ENCODE measurements around the gene GSAP.
"Not testable (repeated sequence)": the region's sequence is repeated elsewhere in the genome, so short reads cannot be mapped to it uniquely, and the experiment has no call there.

Gene GSAP

DNA sequence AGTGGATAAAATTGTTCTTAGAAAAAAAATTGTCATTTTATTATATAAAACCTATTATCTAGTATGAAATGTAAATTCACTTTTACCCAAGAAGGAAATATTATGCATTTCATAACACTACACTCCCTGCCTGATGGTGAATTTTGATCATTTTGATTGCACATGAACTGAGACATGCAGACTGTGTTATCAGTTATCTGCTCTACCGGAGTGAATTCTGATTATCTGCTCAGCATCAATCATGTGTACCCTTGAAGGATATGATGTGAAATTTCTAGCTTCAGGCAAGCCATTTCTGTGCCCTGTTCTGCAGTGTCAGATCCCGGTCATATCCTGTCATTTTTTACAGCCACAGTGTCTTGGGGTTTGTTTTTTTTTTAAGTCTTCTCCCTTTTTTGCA, 131.5 kb downstream of the GSAP start:
- no peak for DNase-seq (ENCODE audit: low read depth)

DNA sequence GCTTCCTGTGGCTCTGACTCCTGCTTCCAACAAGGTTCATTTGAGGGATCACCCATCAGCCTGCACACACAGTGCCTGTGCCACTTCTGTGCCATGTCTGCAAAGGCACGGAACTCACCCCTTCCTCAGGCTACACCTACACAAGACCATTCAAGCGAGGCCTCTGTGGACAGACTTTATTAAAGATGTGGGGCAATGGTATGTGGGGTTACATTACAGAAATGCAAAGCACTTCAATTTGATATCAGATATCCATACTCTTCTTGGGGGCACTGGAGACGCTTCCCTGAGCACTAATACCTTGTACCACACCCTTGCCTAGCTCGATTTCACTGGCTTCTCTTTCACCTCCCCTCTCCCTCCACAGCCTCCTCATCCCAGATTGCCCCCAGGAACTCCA, 132.1 kb downstream of the GSAP start:
- DNase-seq (ENCODE audit: low read depth) = no peak

DNA sequence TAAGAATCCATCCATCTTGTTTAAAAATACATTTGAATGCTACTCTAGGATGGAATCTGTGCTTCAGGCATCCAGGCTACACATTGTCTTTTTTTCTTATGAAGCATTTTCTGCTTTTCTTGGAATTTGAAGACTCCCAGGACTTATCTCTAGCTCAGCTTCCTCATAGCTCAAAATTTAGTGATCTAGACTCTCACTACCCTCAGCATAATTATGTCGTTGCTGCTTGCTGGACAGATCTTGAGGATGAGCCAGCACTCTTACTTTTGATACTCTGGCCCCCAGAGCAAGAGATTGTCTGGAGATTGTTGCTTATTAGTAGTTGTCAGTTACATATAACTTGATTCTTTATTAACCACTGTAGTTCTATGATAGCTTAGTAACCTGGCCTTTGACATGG, 133.3 kb downstream of the GSAP start:
- no peak for DNase-seq (ENCODE audit: low read depth)

DNA sequence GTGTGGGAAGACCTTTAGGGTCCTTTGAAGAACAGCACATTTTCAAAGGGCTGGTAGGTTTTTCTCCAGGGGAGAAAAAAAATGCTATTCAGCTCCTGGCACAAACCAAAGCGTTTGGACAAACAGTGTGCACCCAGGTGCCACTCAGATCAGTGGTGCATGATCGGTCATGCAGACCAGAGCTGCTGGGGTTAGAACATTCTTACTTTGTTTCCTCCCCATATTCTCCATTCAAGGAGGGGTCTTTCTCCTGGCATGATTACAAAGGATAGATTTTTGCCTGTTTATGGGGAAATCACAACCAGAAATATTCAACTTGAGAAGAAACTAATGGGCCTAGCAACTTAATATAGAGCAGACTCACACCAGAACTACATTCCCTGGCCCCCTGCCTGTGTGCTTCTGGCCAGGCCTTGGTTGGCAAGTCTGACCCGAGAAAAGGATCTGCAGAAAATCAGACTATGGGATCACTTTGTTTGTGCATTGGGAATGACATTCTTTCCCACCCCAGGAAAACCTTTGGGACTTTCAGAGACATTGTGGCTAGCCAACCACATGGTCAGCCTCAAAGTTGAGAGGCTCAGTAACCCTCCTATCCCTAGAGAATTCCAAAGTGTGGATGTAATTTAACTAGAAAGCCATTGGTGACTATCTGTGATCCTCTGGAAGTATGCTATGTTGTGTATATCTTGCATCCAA, 134.2 kb downstream of the GSAP start:
- DNase-seq (ENCODE audit: low read depth) = no peak

DNA sequence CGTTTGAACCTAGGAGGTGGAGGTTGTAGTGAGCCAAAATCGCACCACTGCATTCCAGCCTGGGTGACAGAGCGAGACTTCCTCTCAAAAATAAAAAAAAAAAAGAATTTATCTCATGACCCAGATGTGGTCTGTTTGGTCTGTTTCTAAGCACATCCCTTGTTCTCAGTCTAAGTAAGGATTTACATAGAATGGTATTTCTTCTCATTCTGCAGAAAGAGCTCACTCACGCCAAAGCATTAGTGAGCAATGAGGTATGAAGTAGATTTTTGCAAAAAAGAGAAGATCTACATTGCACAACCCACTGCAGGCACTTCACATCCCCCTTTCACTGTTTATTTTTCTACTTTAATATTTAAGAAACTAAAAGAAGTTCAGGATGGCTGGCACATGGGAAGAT, 140.0 kb downstream of the GSAP start:
- no peak for DNase-seq (ENCODE audit: low read depth)

DNA sequence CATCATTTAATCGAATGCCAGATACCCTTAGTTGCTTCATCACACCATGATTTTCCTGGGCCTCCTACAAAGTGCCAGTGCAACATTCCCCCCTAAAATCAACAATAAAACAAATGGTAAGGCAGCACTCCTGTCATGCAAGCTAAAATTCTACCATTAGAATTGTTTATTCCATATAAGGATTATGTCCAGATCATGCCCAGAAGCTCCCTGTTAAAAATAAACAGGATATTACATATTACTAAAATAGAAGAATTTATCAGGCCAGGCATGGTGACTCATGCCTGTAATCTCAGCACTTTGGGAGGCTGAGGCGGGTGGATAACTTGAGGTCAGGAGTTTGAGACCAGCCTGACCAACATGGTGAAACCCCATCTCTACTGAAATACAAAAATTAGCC, 140.5 kb downstream of the GSAP start:
- DNase-seq (ENCODE audit: low read depth) = not testable (repeated sequence)

DNA sequence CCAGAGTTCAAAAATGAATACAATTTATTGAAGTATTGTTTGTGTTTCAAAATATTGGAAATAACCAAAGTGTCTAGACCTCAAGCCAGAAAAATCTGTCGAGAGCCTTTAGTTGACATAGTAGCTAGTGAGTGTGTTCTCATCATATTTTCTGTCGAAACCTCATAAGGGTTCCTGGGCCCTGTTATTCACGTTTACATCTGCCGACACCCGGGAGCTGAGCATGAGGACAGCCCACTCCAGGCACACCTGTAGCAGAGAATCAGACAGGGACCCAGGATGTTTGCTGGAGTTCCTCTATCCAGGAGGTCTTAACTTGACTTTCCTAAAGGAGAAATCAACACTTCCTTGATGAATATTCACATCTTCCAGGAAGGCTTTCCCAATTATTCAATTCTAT, 144.4 kb downstream of the GSAP start:
- DNase-seq (ENCODE audit: low read depth) = no peak

DNA sequence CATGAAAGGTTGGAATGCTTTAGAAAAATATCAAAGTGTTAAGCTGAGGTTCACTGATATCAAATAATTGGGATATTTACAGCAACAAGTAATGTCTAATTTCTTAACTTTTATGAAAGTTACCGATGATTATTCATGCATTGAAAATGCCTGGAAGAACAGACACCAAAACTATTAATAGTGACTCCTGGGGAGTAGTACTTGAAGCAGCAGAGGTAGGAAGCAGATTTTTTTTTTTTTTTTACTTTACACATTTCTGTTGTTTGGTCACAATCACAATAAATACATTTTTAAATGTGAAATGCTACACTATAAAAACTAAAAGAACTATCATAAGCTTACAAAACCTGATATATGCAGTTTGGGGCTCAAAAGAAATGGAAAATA, 146.1 kb downstream of the GSAP start:
- DNase-seq (ENCODE audit: low read depth) = no peak

DNA sequence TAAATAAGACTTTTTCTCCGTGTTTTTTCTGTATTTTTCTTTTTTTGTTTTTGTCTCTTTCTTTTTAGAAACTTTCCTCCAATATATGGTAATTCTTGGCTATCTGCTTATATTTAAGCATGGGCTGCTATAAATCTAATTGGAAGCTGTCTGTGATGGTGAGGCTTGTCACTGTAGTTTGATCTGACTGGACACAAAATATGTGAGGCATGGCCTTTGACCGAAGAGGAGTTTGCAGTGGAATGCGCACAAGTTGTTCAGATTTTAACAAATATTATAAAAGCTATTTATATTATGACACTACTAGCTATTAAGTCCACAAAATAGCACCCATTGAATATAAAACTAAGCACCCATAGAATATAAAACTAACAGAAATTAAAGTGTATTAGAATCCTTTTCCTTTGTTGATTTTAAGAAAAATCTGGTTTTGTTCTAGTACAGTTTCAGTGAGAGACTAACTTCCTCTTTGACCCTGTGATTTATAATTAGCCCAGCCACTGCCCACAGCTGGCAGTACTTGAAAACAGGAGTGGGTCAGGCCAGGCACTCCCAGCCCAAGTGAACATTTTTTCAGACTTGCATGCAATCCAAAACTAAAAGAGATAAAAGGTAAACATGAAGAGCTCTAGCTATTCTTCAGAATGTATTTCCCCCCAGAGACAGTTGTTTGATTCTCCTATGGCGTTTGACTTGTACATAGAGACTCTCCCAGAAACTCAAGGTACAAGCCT, 146.6 kb downstream of the GSAP start:
- DNase-seq (ENCODE audit: low read depth) = no peak

DNA sequence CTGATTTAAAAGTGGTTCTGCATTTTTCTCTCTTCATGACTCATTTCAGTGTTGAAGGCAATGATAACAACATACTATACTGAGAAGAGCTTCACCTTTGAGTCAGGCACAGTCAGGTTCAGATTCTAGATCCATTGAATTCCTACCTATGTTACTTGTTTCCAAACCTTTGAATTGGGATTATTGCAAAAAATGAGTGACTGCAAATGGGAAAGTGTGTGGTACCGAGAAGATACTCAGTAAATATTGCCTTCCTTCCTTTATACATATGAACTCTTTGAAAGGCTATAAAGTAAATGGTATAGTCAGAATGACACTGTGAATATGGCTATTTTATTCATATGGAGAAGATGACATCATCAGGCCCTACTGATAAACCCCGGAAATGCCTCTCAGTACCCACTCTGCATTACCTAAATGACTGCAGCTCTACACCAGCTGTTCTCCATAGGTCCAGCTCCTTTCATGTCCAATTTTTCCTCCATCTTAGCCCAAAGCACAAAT, 149.8 kb downstream of the GSAP start:
- no peak for DNase-seq (ENCODE audit: low read depth)

DNA sequence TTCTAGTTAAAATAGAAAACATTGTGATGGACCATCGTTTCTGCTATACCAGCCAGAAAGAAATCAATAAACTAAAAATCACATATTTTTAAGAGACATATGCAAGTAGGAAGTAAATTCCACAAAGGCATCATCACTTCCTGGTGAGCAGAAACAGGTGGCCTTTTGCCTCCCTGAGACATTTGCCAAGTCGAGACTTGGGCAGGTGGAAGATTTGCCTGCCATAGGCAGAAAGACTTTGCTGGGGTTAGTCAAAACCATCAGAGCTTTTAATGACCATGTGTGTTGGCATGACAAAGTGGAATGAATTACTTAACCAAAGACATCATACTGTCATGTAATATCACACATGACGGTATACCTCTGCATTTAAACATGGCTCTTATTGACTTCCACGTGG, 150.5 kb downstream of the GSAP start:
- no peak for DNase-seq (ENCODE audit: low read depth)

DNA sequence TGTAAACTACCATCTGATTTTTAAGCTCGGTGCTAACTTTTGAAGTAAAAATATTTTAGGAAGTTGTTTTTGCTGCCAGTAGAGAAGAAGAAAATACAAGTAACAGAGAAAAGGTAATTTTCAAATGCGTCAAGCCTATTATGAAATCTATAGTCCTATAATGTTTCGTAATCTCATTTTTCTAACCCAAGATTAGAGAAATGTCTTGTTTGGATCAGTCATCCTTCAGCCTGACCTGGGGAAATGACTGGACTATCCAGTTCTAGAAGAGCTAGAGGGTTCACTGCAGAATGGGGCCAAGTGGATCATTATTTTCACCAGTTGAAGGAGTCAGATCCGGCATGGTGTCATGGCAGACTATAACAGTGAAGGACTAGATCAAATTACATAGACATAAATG, 153.8 kb downstream of the GSAP start:
- DNase-seq (ENCODE audit: low read depth) = no peak

All from stimulated activated CD4-positive, alpha-beta T cell treated with anti-CD3 and anti-CD28 coated beads, Interleukin-2, amount 100 ng/mL, for 4 hours (primary cell).